A549 treated with DMSO at 1 μM for 4 hours (cell line): ENCODE measurements around the gene ARMC3. TPM values are rescaled to one million over a fixed set of nuclear protein-coding genes. Genes with fewer than 3 reads are reported as not detected.

ENCODE experiments used
- total RNA-seq: library from RNA; stranded (reverse); fragments of 200-300 nt; extraction: Qiagen RNA extraction; gene quantifications from 5 replicates; pipeline ENCODE4 v1.2.3, GENCODE V29; 2022; ENCODE audit warnings: low read depth

Gene ARMC3
- total RNA-seq, result 0.50 to 0.81 TPM (median 0.65 TPM) in 5 replicates

GRCh38 chr10:22927661-22928403 is at the start of gene ARMC3:
Gene ARMC3 (plus strand): TSS chr10:22928053. CDS start chr10:22931997, 3,944 bp downstream.

Other genes with a start within 250 kb of the ARMC3 start
- 20.8 to 33.0 TPM (median 26.3 TPM) in 5 replicates for gene PIP4K2A, start 213.5 kb upstream of the ARMC3 start, total RNA-seq
- gene MSRB2, start 167.5 kb downstream of the ARMC3 start, total RNA-seq, result 13.0 to 16.8 TPM (median 15.2 TPM) in 5 replicates